Neural progenitor cell (in vitro differentiated cells): ENCODE measurements around the gene VAMP7. TPM values are rescaled to one million over a fixed set of nuclear protein-coding genes. Genes with fewer than 3 reads are reported as not detected.

Experiments
- DNase-seq: peaks from one replicate; pipeline ENCODE4 v3.0.0-alpha.2; 2016; ENCODE audit warnings: low spot score
- H2AFZ ChIP-seq: fragments of 200-600 bp; sonication (generic); replicated peaks from 2 replicates; pipeline ENCODE4 v1.6.1; 2016; ENCODE audit warnings: antibody characterized with exemption
- H3F3A ChIP-seq: fragments of 200-600 bp; sonication (generic); 2 replicates; pipeline ENCODE4 v1.6.1; 2016; ENCODE audit warnings: antibody characterized with exemption, low read depth
- H3K27ac ChIP-seq: fragments of 200-600 bp; sonication (generic); 2 replicates; pipeline ENCODE4 v1.5.1; 2016; ENCODE audit warnings: mild to moderate bottlenecking
- H3K27me3 ChIP-seq: fragments of 200-600 bp; sonication (generic); 2 replicates; pipeline ENCODE4 v1.6.1; 2016; ENCODE audit warnings: mild to moderate bottlenecking, moderate library complexity
- H3K36me3 ChIP-seq: fragments of 200-600 bp; sonication (generic); 2 replicates; pipeline ENCODE4 v1.5.1; 2016
- H3K4me1 ChIP-seq: fragments of 200-600 bp; sonication (generic); 2 replicates; pipeline ENCODE4 v1.6.1; 2016; ENCODE audit warnings: mixed run types
- H3K4me2 ChIP-seq: fragments of 200-600 bp; sonication (generic); 2 replicates; pipeline ENCODE4 v1.6.1; 2016
- H3K4me3 ChIP-seq: fragments of 200-600 bp; sonication (generic); 2 replicates; pipeline ENCODE4 v1.5.1; 2016
- H3K79me2 ChIP-seq: fragments of 200-600 bp; sonication (generic); 2 replicates; pipeline ENCODE4 v1.6.1; 2016; ENCODE audit warnings: low read depth
- H3K9ac ChIP-seq: fragments of 200-600 bp; sonication (generic); 2 replicates; pipeline ENCODE4 v1.6.1; 2016
- H3K9me3 ChIP-seq: fragments of 200-600 bp; sonication (generic); 2 replicates; pipeline ENCODE4 v1.5.1; 2016; ENCODE audit warnings: low read depth
- H4K20me1 ChIP-seq: fragments of 200-600 bp; sonication (generic); 2 replicates; pipeline ENCODE4 v1.6.1; 2016; ENCODE audit warnings: low read depth
- H3K27ac Mint-ChIP-seq: 3 replicates; pipeline ENCODE4 v1.8.0; 2021; ENCODE audit warnings: mixed read lengths
- H3K27me3 Mint-ChIP-seq: 2 replicates; pipeline ENCODE4 v1.8.0; 2022; ENCODE audit warnings: low read depth, mild to moderate bottlenecking, inconsistent platforms, moderate library complexity, mixed read lengths; ENCODE audit not compliant: insufficient read depth
- H3K36me3 Mint-ChIP-seq: 3 replicates; pipeline ENCODE4 v1.8.0; 2021; ENCODE audit warnings: mixed read lengths
- H3K4me1 Mint-ChIP-seq: 3 replicates; pipeline ENCODE4 v1.8.0; 2021; ENCODE audit warnings: mixed read lengths
- H3K4me3 Mint-ChIP-seq: 3 replicates; pipeline ENCODE4 v1.8.0; 2021; ENCODE audit warnings: mild to moderate bottlenecking, moderate library complexity, mixed read lengths
- H3K9me3 Mint-ChIP-seq: 3 replicates; pipeline ENCODE4 v1.8.0; 2020; ENCODE audit warnings: mixed read lengths
- EZH2 ChIP-seq: fragments of 200-600 bp; sonication (generic); IDR thresholded peaks from 2 replicates; pipeline ENCODE4 v1.6.1; 2017; ENCODE audit warnings: antibody characterized with exemption, mild to moderate bottlenecking, moderate library complexity
- EZH2phosphoT487 ChIP-seq: fragments of 200-600 bp; sonication (generic); IDR thresholded peaks from 2 replicates; pipeline ENCODE4 v1.6.1; 2017; ENCODE audit warnings: antibody characterized with exemption
- total RNA-seq: library from RNA; depleted of rRNA; stranded (reverse); fragments of >200 nt; gene quantifications from 2 replicates; pipeline ENCODE4 v1.2.3, GENCODE V29; 2015; ENCODE audit warnings: low replicate concordance
- TF ChIP-seq, protein P1 (sequence below): fragments of 200-600 bp; sonication (generic); IDR thresholded peaks from 2 replicates; pipeline ENCODE4 v1.5.1; 2017; ENCODE audit warnings: antibody characterized with exemption, mild to moderate bottlenecking

The VAMP7 gene
- total RNA-seq, 1 donor from 2014 or later = 43.8 TPM

DNA sequence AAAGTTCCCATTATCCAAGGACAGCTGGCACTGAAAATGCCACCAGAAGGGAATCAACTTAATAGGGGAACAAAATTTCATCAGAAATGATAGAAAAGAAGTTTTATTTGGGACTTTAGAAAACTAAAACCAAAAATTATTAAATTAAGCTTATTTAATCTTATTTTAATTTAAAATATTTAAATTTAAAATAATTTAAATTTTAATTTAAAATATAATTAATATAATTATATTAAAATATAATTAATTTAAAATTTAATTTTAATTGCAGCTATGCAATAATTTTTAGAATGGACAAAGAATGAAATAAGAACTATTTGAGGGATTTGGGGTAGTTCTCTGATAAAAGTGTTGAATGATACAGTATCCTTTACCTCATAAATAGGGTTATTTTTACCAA, 10.2 kb upstream of the VAMP7 start:
- Histone ChIP-seq H3K9me3 (no peaks in the 10 kb centered on the region), H4K20me1 (no peaks in the 10 kb centered on the region), H3K4me3 (no peak overlapping the region), H3F3A (no peaks in the 10 kb centered on the region), H3K27ac (no peak overlapping the region), H3K27me3 (no peaks in the 10 kb centered on the region), H3K9ac (no peak overlapping the region), H3K4me1 (no peaks in the 10 kb centered on the region), H3K36me3 (no peaks in the 10 kb centered on the region), H3K4me2 (no peak overlapping the region), H3K79me2 (no peaks in the 10 kb centered on the region), H2AFZ (no peak overlapping the region)
- TF ChIP-seq EZH2phosphoT487 = no peak
- TF ChIP-seq EZH2 = no peak
- TF ChIP-seq, protein P1, sequence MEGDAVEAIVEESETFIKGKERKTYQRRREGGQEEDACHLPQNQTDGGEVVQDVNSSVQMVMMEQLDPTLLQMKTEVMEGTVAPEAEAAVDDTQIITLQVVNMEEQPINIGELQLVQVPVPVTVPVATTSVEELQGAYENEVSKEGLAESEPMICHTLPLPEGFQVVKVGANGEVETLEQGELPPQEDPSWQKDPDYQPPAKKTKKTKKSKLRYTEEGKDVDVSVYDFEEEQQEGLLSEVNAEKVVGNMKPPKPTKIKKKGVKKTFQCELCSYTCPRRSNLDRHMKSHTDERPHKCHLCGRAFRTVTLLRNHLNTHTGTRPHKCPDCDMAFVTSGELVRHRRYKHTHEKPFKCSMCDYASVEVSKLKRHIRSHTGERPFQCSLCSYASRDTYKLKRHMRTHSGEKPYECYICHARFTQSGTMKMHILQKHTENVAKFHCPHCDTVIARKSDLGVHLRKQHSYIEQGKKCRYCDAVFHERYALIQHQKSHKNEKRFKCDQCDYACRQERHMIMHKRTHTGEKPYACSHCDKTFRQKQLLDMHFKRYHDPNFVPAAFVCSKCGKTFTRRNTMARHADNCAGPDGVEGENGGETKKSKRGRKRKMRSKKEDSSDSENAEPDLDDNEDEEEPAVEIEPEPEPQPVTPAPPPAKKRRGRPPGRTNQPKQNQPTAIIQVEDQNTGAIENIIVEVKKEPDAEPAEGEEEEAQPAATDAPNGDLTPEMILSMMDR = no peak
- H3K27me3 Mint-ChIP-seq = no peaks in the 10 kb centered on the region
- H3K9me3 Mint-ChIP-seq = peaks cover 2% of the 10 kb centered on the region
- H3K4me3 Mint-ChIP-seq = no peak overlapping the region
- H3K4me1 Mint-ChIP-seq = no peaks in the 10 kb centered on the region
- H3K36me3 Mint-ChIP-seq = no peaks in the 10 kb centered on the region
- no peak for DNase-seq
- no peak overlapping the region for H3K27ac Mint-ChIP-seq

DNA sequence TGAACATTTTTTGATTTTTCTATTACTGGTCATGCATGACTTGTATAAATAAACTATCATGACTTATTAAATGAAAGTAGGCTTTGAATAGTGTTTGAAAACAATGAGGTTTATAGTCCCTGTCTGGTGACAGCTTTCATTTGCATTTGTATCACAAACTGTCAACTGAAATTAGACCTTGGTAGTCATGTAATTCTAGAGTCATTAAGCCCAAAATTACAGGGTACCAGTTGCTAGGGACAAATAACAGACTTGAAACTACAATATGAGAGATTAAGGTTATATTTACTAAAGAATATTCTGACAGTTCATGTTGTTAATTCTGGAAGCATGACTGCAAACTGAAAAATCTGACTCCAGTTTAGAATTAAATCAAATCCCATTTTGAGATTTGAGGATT, 9.2 kb upstream of the VAMP7 start:
- no peak overlapping the region for H3K4me2 ChIP-seq
- no peak overlapping the region for H3K27ac ChIP-seq
- TF ChIP-seq, protein P1 = no peak
- no peak for TF ChIP-seq EZH2
- TF ChIP-seq EZH2phosphoT487 = no peak
- no peaks in the 10 kb centered on the region for H3K4me1 Mint-ChIP-seq
- DNase-seq = no peak
- no peaks in the 10 kb centered on the region for H3K9me3 ChIP-seq
- H3K4me3 Mint-ChIP-seq = no peak overlapping the region
- no peaks in the 10 kb centered on the region for H3K27me3 Mint-ChIP-seq
- no peaks in the 10 kb centered on the region for H3K4me1 ChIP-seq
- H3K9me3 Mint-ChIP-seq = peaks cover 2% of the 10 kb centered on the region
- H3F3A ChIP-seq = no peaks in the 10 kb centered on the region
- no peak overlapping the region for H3K27ac Mint-ChIP-seq
- no peaks in the 10 kb centered on the region for H3K36me3 ChIP-seq
- no peak overlapping the region for H3K4me3 ChIP-seq
- H3K27me3 ChIP-seq = peaks cover 4% of the 10 kb centered on the region
- no peaks in the 10 kb centered on the region for H4K20me1 ChIP-seq
- H3K9ac ChIP-seq = no peak overlapping the region
- H3K36me3 Mint-ChIP-seq = no peaks in the 10 kb centered on the region
- H3K79me2 ChIP-seq = no peaks in the 10 kb centered on the region
- no peak overlapping the region for H2AFZ ChIP-seq

DNA sequence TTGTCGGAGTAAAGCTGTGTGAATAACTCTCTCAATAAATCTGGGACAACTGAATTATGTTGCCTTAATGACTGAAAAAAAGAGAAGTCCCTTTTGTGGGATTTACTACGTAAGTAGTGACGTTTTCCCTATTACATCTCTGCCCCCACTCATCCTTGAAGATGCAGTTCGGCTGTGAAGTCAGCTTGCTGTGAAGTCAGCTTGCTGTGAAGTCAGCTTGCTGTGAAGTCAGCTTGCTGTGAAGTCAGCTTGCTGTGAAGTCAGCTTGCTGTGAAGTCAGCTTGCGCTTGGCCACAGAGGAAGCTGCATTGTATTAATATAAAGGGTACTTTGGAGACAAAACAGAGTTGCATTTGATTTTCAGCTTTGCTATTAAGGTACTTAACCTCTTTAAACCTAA, 8.0 kb upstream of the VAMP7 start:
- Mint-ChIP-seq H3K9me3 (no peaks in the 10 kb centered on the region), H3K4me3 (no peak overlapping the region), H3K4me1 (no peaks in the 10 kb centered on the region), H3K27ac (no peak overlapping the region), H3K27me3 (peaks cover 3% of the 10 kb centered on the region), H3K36me3 (no peaks in the 10 kb centered on the region)
- TF ChIP-seq EZH2 = no peak
- TF ChIP-seq, protein P1 = no peak
- TF ChIP-seq EZH2phosphoT487 = no peak
- no peaks in the 10 kb centered on the region for H4K20me1 ChIP-seq
- H2AFZ ChIP-seq = no peak overlapping the region
- H3K9ac ChIP-seq = no peak overlapping the region
- no peak overlapping the region for H3K4me3 ChIP-seq
- no peaks in the 10 kb centered on the region for H3F3A ChIP-seq
- H3K36me3 ChIP-seq = no peaks in the 10 kb centered on the region
- H3K4me1 ChIP-seq = no peaks in the 10 kb centered on the region
- no peak overlapping the region for H3K27ac ChIP-seq
- H3K9me3 ChIP-seq = no peaks in the 10 kb centered on the region
- no peak overlapping the region for H3K4me2 ChIP-seq
- H3K79me2 ChIP-seq = no peaks in the 10 kb centered on the region
- peaks cover 6% of the 10 kb centered on the region for H3K27me3 ChIP-seq
- no peak for DNase-seq
